HCT116 (cell line): Measurements from ENCODE around the gene POLR3H.

Source experiments
- CEBPB ChIP-seq: IDR thresholded peaks from 2 replicates; pipeline ENCODE4 v1.6.1; 2012; ENCODE audit warnings: low read depth
- POLR2A ChIP-seq: IDR thresholded peaks from 2 replicates; pipeline ENCODE4 v1.7.0; 2011; ENCODE audit warnings: borderline replicate concordance; ENCODE audit not compliant: insufficient read depth, insufficient read length; ENCODE audit errors: extremely low read depth
- POLR2AphosphoS5 ChIP-seq: IDR thresholded peaks from 2 replicates; pipeline ENCODE4 v1.6.1; 2011; ENCODE audit warnings: mild to moderate bottlenecking, low read depth, low read length, moderate library complexity
- SRF ChIP-seq: IDR thresholded peaks from 2 replicates; pipeline ENCODE4 v1.6.1; 2012; ENCODE audit warnings: low read depth
- YY1 ChIP-seq: IDR thresholded peaks from 2 replicates; pipeline ENCODE4 v1.6.1; 2011; ENCODE audit warnings: low read length, low read depth, moderate library complexity, mild to moderate bottlenecking; ENCODE audit not compliant: insufficient replicate concordance; ENCODE audit errors: extremely low read depth
- ZFX ChIP-seq: fragments of 450-650 bp; IDR thresholded peaks from 2 replicates; pipeline ENCODE4 v1.6.1; 2017
- ZNF274 ChIP-seq: fragments of 200-500 bp; sonication (Bioruptor generic); IDR thresholded peaks from 2 replicates; pipeline ENCODE4 v1.6.1; 2014; ENCODE audit warnings: mild to moderate bottlenecking, low read depth, low read length, inconsistent platforms
- TF ChIP-seq, protein P1 (sequence below), 3 experiments: fragments of 200-600 bp in 1 of 3; sonication (generic) in 1 of 3; IDR thresholded peaks in 2 of 3; conservative IDR thresholded peaks in 1 of 3; 2 replicates each; pipeline ENCODE4 v1.5.1; 2012 to 2017; ENCODE audit warnings: low read depth in 2 of 3, low read length in 2 of 3, antibody characterized with exemption in 1 of 3, borderline replicate concordance in 1 of 3, control low read depth in 1 of 3, mild to moderate bottlenecking in 1 of 3, mixed read lengths in 1 of 3, mixed run types in 1 of 3, moderate library complexity in 1 of 3; ENCODE audit not compliant: insufficient read depth in 1 of 3
- TF ChIP-seq, protein P2 (sequence below): IDR thresholded peaks from 2 replicates; pipeline ENCODE4 v1.6.1; 2012

DNA sequence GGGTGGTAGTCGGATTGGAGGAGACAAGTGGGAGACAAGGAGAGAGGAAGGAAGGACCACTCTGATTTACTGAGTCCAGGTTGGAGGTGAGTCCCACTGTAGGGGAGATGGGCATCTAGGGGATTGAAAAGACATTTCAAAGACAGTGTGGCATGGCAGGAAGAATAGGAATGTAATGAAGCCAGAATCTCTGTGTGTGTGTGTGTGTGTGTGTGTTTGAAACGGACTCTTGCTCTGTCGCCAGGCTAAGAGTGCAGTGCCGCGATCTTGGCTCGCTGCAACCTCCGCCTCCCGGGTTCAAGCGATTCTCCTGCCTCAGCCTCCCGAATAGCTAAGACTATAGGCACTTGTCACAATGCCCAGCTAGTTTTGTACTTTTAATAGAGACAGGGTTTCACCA is 12.3 kb upstream of the POLR3H start:
- TF ChIP-seq, protein P1, sequence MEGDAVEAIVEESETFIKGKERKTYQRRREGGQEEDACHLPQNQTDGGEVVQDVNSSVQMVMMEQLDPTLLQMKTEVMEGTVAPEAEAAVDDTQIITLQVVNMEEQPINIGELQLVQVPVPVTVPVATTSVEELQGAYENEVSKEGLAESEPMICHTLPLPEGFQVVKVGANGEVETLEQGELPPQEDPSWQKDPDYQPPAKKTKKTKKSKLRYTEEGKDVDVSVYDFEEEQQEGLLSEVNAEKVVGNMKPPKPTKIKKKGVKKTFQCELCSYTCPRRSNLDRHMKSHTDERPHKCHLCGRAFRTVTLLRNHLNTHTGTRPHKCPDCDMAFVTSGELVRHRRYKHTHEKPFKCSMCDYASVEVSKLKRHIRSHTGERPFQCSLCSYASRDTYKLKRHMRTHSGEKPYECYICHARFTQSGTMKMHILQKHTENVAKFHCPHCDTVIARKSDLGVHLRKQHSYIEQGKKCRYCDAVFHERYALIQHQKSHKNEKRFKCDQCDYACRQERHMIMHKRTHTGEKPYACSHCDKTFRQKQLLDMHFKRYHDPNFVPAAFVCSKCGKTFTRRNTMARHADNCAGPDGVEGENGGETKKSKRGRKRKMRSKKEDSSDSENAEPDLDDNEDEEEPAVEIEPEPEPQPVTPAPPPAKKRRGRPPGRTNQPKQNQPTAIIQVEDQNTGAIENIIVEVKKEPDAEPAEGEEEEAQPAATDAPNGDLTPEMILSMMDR (IDR thresholded peaks at IDR 0.05 in 2 of 3, conservative IDR thresholded peaks at IDR 0.05 in 1 of 3; ENCODE audit: borderline replicate concordance in 1 of 3, insufficient read depth in 1 of 3, low read depth in 2 of 3, low read length in 2 of 3) = no peak
- no peak for TF ChIP-seq ZFX
- no peak for TF ChIP-seq POLR2A
- TF ChIP-seq POLR2AphosphoS5 = no peak
- TF ChIP-seq YY1 = no peak
- TF ChIP-seq SRF = no peak
- TF ChIP-seq CEBPB = no peak
- TF ChIP-seq, protein P2, sequence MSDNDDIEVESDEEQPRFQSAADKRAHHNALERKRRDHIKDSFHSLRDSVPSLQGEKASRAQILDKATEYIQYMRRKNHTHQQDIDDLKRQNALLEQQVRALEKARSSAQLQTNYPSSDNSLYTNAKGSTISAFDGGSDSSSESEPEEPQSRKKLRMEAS = no peak
- no peak for TF ChIP-seq ZNF274
